ENCODE measurements around the gene EIF4G3. TPM values are rescaled to one million over a fixed set of nuclear protein-coding genes. Genes with fewer than 3 reads are reported as not detected.
A peak's percentile ranks its signal among the peaks of the same experiment; 100 is the strongest.

The EIF4G3 gene
- polyA plus RNA-seq, 1 of the 3 experiments (the other 2 are of a cell fraction), result 32.0 TPM

DNA sequence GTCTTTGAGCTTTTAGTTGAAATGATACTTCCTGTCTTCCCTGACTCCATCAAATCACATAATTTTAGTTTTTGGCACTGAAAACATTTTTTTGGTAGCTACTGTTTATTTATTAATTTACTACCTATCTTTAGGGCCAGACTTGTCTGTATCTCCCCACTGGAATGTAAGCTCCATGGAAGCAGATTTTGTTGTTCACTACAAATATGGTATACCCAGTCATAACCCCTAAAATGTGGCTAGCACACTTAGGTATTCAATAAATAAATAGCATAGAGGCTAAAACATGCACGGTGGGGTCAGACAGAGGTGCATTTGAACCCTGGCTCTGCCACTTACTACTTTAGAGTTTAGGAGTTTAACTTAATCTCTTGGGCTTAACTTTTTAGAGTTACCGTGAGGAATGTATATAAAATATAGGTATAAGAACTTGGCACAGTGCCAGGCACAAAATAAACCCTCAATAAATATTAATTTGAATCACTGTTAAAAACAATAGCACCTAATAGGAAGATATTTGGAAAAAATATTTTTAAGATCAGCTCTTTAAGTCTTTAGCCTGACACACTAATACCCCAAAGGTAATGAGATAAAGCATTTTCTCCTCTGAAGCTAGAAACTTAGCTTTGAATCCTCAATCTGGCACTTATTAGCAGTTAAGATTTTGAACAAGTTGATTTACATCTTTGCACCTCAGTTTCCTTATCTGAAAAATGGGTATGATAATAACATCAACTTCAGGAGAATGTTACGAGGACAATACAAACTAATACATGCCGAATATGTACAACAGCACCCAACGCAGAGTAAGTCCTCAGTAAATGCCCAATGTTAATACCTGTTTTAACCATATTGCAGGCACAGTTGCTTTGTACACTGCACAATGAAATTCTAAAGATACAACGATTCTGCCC is 330.0 kb downstream of the EIF4G3 start:
- H3K4me3 ChIP-seq (ENCODE audit: low read depth in 2 of 2, low read length in 1 of 2), result no peak overlapping the region
- CTCF ChIA-PET, result interaction anchor here (1.0 to 1.4 kb wide), 3 partner anchors 9 to 349 kb away, joined by 3 to 4 read pairs (median 3); no protein-coding TSS in a partner anchor
- H3K27ac ChIP-seq (ENCODE audit: low read depth in 2 of 2, low read length in 1 of 2), result peak overlapping the region; percentile 50 to 54; a peak in 3 of 4 replicates
- H4K20me1 ChIP-seq (ENCODE audit: insufficient read depth), result 0 out of 2 replicates have a peak, but pooled peaks cover 4% of the 10 kb centered on the region
- whole genome bisulfite sequencing (ENCODE audit: low lambda C conversion rate), result 88% methylated on average over 6 of the region's 6 CpGs
- H3K36me3 ChIP-seq (replicated peaks in 1 of 2; ENCODE audit: control insufficient read depth in 1 of 2, insufficient read depth in 2 of 2, low read length in 1 of 2), result peaks cover 15 to 29% of the 10 kb centered on the region in 2 experiments
- no peak overlapping the region for H3K4me2 ChIP-seq
- no peaks in the 10 kb centered on the region for H3K9me3 ChIP-seq
- H3K9ac ChIP-seq, result no peak overlapping the region
- H2AFZ ChIP-seq (ENCODE audit: low read depth), result no peak overlapping the region
- H3K4me1 ChIP-seq (ENCODE audit: control insufficient read depth in 1 of 2, insufficient read depth in 2 of 2, low read depth in 1 of 2, low read length in 1 of 2), result peaks cover 0 to 9% of the 10 kb centered on the region in 2 experiments; a peak in 1 of 4 replicates
- H3K27me3 ChIP-seq (ENCODE audit: insufficient read depth), result no peaks in the 10 kb centered on the region
- H3F3A ChIP-seq (replicated peaks; ENCODE audit: insufficient read depth), result peaks cover 39% of the 10 kb centered on the region
- no peaks in the 10 kb centered on the region for H3K79me2 ChIP-seq (ENCODE audit: insufficient read depth)
- H3K9me2 ChIP-seq, result no peaks in the 10 kb centered on the region
- DNase-seq, result no peak
- POLR2A ChIA-PET, result no interaction called here
- TF ChIP-seq CHD2 (IDR thresholded peaks at IDR 0.05; ENCODE audit: low read length, partially characterized antibody) (no peak), NFIC (IDR thresholded peaks at IDR 0.05; ENCODE audit: borderline replicate concordance) (peak; percentile 60; the same call in 1 of the 2 replicates)

DNA sequence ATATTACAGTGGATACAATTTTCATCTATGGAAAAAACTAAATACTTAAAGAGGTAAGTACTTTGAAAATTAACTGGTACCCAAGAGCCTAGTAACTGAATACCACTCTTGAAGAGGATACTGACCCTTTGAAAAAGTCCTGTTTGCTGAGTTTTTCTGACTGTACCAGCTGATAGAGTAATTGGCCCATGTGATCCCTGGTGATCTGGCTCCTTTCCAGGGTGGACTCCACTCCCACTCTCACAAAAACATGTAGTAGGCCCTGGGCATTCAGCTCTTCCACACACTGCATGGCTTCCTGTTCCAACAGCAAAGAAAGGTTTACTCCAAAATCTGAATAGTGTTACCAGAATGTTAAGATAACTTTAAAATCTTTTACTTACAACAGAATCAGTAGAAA is 336.0 kb downstream of the EIF4G3 start:
- Histone ChIP-seq H3K36me3 (replicated peaks in 1 of 2; ENCODE audit: control insufficient read depth in 1 of 2, insufficient read depth in 2 of 2, low read length in 1 of 2) (peaks cover 8 to 31% of the 10 kb centered on the region in 2 experiments), H4K20me1 (ENCODE audit: insufficient read depth) (no peaks in the 10 kb centered on the region), H3K79me2 (ENCODE audit: insufficient read depth) (no peaks in the 10 kb centered on the region), H3K9me2 (no peaks in the 10 kb centered on the region), H3K4me3 (ENCODE audit: low read depth in 2 of 2, low read length in 1 of 2) (no peak overlapping the region), H2AFZ (ENCODE audit: low read depth) (no peak overlapping the region), H3K4me2 (no peak overlapping the region), H3K9me3 (no peaks in the 10 kb centered on the region), H3K4me1 (ENCODE audit: control insufficient read depth in 1 of 2, insufficient read depth in 2 of 2, low read depth in 1 of 2, low read length in 1 of 2) (no peaks in the 10 kb centered on the region), H3K9ac (no peak overlapping the region), H3K27ac (ENCODE audit: low read depth in 2 of 2, low read length in 1 of 2) (no peak overlapping the region), H3K27me3 (ENCODE audit: insufficient read depth) (no peaks in the 10 kb centered on the region), H3F3A (replicated peaks; ENCODE audit: insufficient read depth) (peaks cover 4% of the 10 kb centered on the region)
- CTCF ChIA-PET, result interaction anchor here (1.0 kb wide), 1 partner anchor 528 kb away, joined by 3 read pairs; no protein-coding TSS in a partner anchor
- DNase-seq, result no peak
- POLR2A ChIA-PET, result no interaction called here
- no peak for TF ChIP-seq FOXM1 (IDR thresholded peaks at IDR 0.05; ENCODE audit: low read depth)
- TF ChIP-seq GABPA (IDR thresholded peaks at IDR 0.05; ENCODE audit: low read depth), result no peak
- no peak for TF ChIP-seq MEF2A (IDR thresholded peaks at IDR 0.05; ENCODE audit: borderline replicate concordance, low read depth)
- TF ChIP-seq FOXJ3 (CRISPR knock-in tag; IDR thresholded peaks at IDR 0.05), result no peak
- no peak for TF ChIP-seq EZH2phosphoT487 (IDR thresholded peaks at IDR 0.05; ENCODE audit: borderline replicate concordance, low read depth)
- TF ChIP-seq, protein P1, sequence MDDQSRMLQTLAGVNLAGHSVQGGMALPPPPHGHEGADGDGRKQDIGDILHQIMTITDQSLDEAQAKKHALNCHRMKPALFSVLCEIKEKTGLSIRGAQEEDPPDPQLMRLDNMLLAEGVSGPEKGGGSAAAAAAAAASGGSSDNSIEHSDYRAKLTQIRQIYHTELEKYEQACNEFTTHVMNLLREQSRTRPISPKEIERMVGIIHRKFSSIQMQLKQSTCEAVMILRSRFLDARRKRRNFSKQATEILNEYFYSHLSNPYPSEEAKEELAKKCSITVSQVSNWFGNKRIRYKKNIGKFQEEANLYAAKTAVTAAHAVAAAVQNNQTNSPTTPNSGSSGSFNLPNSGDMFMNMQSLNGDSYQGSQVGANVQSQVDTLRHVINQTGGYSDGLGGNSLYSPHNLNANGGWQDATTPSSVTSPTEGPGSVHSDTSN (IDR thresholded peaks at IDR 0.05), result no peak
- TF ChIP-seq TCF12 (IDR thresholded peaks at IDR 0.05), result no peak
- no peak for TF ChIP-seq GATA2 (CRISPR knock-in tag; IDR thresholded peaks at IDR 0.05)
- TF ChIP-seq EP300 (IDR thresholded peaks at IDR 0.05; ENCODE audit: borderline replicate concordance in 1 of 2, low read depth in 1 of 2, low read length in 1 of 2), result no peak
- TF ChIP-seq, protein P2, sequence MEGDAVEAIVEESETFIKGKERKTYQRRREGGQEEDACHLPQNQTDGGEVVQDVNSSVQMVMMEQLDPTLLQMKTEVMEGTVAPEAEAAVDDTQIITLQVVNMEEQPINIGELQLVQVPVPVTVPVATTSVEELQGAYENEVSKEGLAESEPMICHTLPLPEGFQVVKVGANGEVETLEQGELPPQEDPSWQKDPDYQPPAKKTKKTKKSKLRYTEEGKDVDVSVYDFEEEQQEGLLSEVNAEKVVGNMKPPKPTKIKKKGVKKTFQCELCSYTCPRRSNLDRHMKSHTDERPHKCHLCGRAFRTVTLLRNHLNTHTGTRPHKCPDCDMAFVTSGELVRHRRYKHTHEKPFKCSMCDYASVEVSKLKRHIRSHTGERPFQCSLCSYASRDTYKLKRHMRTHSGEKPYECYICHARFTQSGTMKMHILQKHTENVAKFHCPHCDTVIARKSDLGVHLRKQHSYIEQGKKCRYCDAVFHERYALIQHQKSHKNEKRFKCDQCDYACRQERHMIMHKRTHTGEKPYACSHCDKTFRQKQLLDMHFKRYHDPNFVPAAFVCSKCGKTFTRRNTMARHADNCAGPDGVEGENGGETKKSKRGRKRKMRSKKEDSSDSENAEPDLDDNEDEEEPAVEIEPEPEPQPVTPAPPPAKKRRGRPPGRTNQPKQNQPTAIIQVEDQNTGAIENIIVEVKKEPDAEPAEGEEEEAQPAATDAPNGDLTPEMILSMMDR (IDR thresholded peaks at IDR 0.05), result no peak
- no peak for TF ChIP-seq NRF1 (IDR thresholded peaks at IDR 0.05; ENCODE audit: low read depth, low read length)
- TF ChIP-seq YY1 (IDR thresholded peaks at IDR 0.05; ENCODE audit: low read depth), result no peak
- TF ChIP-seq RXRA (IDR thresholded peaks at IDR 0.05; ENCODE audit: borderline replicate concordance, low read depth), result no peak
- TF ChIP-seq, protein P3, sequence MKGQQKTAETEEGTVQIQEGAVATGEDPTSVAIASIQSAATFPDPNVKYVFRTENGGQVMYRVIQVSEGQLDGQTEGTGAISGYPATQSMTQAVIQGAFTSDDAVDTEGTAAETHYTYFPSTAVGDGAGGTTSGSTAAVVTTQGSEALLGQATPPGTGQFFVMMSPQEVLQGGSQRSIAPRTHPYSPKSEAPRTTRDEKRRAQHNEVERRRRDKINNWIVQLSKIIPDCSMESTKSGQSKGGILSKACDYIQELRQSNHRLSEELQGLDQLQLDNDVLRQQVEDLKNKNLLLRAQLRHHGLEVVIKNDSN (IDR thresholded peaks at IDR 0.05; ENCODE audit: borderline replicate concordance, low read depth), result no peak
- no peak for TF ChIP-seq MXI1 (IDR thresholded peaks at IDR 0.05; ENCODE audit: low read depth, low read length)
- TF ChIP-seq, protein P4, sequence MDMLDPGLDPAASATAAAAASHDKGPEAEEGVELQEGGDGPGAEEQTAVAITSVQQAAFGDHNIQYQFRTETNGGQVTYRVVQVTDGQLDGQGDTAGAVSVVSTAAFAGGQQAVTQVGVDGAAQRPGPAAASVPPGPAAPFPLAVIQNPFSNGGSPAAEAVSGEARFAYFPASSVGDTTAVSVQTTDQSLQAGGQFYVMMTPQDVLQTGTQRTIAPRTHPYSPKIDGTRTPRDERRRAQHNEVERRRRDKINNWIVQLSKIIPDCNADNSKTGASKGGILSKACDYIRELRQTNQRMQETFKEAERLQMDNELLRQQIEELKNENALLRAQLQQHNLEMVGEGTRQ (IDR thresholded peaks at IDR 0.05; ENCODE audit: borderline replicate concordance, low read depth, low read length), result no peak
- no peak for TF ChIP-seq RCOR1 (IDR thresholded peaks at IDR 0.05; ENCODE audit: low read length)
- TF ChIP-seq TEAD4 (IDR thresholded peaks at IDR 0.05; ENCODE audit: borderline replicate concordance, insufficient read depth), result no peak
